D721Med (cell line): ENCODE measurements around the gene NTNG1.

ENCODE experiments used
- DNase-seq: peaks from one replicate; pipeline ENCODE4 v3.0.0; 2011; ENCODE audit warnings: low spot score; ENCODE audit not compliant: insufficient read length
- FAIRE-seq: peaks from 2 replicates; lab custom pipeline; 2011; peaks lifted over from hg19 to GRCh38; lab: Jason Lieb, UNC
- TF ChIP-seq, protein P1 (sequence below): IDR thresholded peaks from 2 replicates; pipeline ENCODE4 v1.5.1; 2012; ENCODE audit warnings: mild to moderate bottlenecking, control low read depth; ENCODE audit not compliant: insufficient read depth; ENCODE audit errors: missing control alignments

The NTNG1 gene

DNA sequence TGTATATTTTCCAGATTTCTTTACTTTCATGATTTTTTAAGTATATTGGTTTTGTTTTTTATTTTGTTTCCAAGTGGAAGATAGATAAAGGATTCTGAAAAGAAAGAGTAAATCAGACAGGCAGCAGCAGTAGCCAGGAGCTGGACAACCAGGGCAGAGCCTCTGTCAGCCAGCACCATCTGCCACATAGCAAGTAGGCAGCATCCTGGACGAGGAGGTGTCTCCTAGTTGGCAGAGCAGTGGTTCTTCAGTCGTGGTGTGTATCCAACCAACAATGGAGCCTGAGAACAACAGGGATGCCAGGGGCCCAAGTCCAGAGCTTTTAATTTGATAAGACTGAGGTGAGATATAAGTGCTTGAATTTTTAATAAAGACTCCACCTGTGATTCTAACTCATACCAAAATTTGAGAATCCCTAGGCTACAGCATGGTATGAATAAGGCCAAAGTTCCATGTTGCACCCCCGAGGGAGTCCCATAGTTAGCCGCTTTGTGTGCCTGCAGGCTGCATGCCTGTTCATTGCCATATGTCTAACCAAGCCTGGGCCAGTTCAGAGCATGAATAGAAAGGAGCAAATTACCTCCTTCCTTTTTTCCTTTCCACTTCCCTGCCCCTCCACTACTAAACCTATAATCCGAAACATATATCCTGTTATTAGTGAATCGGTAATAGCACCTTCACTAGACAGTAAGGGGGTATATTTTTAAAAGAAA is 153.2 kb downstream of the NTNG1 start:
- TF ChIP-seq, protein P1, sequence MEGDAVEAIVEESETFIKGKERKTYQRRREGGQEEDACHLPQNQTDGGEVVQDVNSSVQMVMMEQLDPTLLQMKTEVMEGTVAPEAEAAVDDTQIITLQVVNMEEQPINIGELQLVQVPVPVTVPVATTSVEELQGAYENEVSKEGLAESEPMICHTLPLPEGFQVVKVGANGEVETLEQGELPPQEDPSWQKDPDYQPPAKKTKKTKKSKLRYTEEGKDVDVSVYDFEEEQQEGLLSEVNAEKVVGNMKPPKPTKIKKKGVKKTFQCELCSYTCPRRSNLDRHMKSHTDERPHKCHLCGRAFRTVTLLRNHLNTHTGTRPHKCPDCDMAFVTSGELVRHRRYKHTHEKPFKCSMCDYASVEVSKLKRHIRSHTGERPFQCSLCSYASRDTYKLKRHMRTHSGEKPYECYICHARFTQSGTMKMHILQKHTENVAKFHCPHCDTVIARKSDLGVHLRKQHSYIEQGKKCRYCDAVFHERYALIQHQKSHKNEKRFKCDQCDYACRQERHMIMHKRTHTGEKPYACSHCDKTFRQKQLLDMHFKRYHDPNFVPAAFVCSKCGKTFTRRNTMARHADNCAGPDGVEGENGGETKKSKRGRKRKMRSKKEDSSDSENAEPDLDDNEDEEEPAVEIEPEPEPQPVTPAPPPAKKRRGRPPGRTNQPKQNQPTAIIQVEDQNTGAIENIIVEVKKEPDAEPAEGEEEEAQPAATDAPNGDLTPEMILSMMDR, result no peak
- DNase-seq (no peak), FAIRE-seq (no peak)

DNA sequence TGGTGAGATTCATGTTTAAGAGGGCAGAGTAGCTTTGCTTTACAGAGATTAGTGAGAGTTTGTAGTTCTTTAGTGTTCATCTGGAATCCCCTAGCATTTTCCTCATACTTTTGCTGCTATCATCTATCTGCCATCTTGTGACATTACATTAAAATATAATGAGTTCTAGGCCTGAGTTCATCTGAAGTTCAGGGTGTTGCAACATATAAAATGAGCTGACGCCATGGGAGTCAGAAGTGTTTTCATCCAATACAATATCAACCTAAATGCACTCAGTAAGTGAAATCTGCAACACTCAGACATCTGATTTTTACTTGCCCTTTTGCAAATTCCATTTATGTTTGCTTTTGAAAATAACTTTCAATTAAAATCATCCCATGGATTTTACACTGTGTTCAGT is 153.8 kb downstream of the NTNG1 start:
- TF ChIP-seq, protein P1, result no peak
- FAIRE-seq (no peak), DNase-seq (no peak)

DNA sequence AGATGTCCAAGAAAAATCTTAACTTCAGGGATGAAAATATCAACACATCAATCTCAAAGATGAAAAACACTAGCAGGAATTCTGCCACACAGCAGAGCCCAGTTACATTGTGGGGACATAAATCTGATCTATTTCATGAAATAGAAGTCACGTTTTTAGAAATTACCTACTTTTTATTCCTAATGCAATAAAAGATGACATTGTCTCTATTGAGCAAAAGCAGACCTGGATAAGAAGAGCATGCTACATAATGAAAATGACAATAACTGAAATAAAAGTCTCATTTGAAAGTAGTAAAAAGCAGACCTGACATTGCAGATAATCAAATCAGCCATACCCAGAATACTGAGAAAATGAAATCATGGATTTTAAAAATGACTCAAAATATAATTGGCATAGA is 156.8 kb downstream of the NTNG1 start:
- no peak for FAIRE-seq
- TF ChIP-seq, protein P1, result no peak
- DNase-seq, result no peak

DNA sequence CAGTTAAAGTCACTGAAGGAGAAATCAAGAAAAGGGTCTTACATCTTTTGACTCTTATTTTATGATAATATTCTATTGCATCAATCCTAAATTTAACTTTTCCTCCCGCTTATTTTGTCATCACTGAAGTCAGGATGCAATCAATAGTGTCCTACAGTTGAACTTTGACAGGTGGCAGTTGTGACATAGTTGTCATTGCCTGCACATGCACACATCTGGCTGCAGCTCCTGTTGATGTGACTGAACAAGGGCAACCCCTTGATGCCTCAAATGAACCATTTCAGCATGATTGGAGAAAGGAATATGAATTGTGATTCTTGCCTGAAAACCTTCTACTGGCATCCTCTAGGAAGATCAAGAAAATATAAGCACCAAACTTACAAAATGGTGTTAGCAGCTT is 157.7 kb downstream of the NTNG1 start:
- TF ChIP-seq, protein P1, result no peak
- FAIRE-seq, result no peak
- DNase-seq, result no peak

DNA sequence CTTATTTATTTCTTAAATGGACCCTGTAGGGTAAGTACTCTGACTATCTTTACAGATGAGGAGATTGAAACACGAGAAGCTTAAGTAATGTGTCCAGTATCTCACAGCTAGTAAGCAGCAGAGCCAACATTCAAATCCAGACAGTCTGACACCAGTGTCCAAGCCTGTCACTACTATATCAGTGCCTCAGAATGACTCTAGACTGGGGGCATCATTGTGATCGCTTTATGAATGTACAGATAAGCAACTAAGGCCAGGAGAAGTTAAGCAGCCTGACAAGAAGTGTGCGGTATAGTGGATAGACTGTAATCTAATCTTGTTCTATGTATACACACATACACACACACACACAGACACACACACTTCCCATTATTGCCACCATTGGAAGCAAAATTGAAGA is 158.7 kb downstream of the NTNG1 start:
- no peak for DNase-seq
- no peak for FAIRE-seq
- TF ChIP-seq, protein P1, result no peak

DNA sequence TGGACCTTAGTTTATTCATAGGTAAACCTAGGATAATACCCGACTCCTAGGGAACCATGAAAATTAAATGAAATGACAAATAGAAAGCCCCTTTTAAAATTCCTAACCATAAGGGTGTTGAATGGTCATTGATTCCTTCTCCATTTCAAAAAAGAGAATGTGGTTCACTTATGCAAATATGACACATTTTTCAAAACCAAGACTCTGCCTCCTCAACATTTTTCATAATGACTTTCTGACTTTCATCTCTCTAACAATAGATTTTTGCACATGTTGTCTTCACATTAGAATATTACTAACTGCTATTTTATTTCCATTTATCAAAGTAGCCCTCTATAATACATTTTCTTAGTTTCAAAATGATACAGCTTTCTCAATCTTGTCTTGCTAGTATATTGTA is 169.1 kb downstream of the NTNG1 start:
- DNase-seq, result no peak
- TF ChIP-seq, protein P1, result no peak
- no peak for FAIRE-seq

DNA sequence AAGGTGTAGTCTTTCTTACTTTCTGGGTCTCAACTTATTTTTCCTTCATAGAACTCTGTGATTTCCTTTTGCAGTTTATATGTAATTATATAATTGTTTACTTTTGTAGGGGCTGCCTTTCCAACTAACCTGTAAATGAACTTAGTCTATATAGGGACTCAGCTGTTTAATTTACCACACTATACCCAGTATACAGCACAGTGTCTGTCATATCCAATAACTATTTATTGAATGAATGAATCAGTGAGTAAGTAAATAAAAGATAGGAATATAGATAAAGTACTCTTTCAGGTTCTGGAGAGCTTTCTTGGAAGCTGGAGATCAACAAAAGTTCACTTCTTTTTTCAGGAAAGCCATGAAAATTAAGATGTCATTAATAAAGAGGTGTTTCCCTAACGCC is 174.8 kb downstream of the NTNG1 start:
- TF ChIP-seq, protein P1, result no peak
- no peak for DNase-seq
- FAIRE-seq, result no peak
